ENCODE measurements around the gene CHD6. TPM values are rescaled to one million over a fixed set of nuclear protein-coding genes. Genes with fewer than 3 reads are reported as not detected.

CHD6 gene
- total RNA-seq, 1 experiment from 2014 or later: 46.7 TPM

- Histone ChIP-seq H3K4me1 (ENCODE audit: insufficient read depth, low read length, poor library complexity, severe bottlenecking) (peaks cover 14% of the 10 kb centered on the region), H3K27me3 (replicated peaks; ENCODE audit: insufficient read depth, low read depth, low read length, poor library complexity) (no peaks in the 10 kb centered on the region), H3K27ac (ENCODE audit: low read depth, low read length, poor library complexity, severe bottlenecking) (no peak overlapping the region), H3K36me3 (ENCODE audit: insufficient read depth, low read length, poor library complexity, severe bottlenecking) (peaks cover 52% of the 10 kb centered on the region), H3K4me3 (ENCODE audit: low read depth, low read length, poor library complexity, severe bottlenecking) (no peak overlapping the region), H3K9me3 (ENCODE audit: low read depth, low read length, poor library complexity, severe bottlenecking) (no peaks in the 10 kb centered on the region)
- ChIA-PET CTCF (no interaction called here), POLR2A (ENCODE audit: low non-redundant PET) (no interaction called here)
- intact Hi-C loops (cut with micrococcal nuclease; ENCODE audit: unreplicated experiment): no loop called here
- TF ChIP-seq CTCF (conservative IDR thresholded peaks at IDR 0.05; ENCODE audit: low read depth, low read length) (no peak), EZH2 (IDR thresholded peaks at IDR 0.05; ENCODE audit: borderline replicate concordance, low read depth, low read length, poor library complexity, severe bottlenecking) (no peak)
- no TSS peak for BruUV-seq (replicated peaks)
- DNase-seq (ENCODE audit: low spot score): no peak
These were observed 199.4 kb downstream of the CHD6 start for GRCh38 chr20:41418739-41419293.

DNA sequence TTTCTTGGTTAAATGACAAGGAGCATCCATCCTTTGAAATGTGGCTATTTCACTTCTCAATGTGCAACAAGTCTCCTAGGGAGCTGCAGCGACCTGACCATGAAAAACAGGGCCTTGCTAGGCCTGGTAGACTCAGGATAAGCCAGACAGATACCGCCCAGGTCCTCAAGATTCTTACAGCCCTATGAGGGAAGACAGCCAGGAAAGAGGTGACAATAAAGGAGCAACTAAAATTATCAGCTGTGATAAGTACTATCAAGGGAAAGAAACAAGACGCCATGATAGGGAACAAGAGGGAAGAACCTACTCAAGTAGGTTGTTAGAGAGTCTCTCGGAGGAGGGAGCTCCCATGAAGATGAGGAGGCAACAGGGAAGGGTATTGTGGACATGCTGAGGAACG lies 200.1 kb downstream of the CHD6 start:
- Histone ChIP-seq H3K9me3 (ENCODE audit: low read depth, low read length, poor library complexity, severe bottlenecking) (no peaks in the 10 kb centered on the region), H3K27me3 (replicated peaks; ENCODE audit: insufficient read depth, low read depth, low read length, poor library complexity) (no peaks in the 10 kb centered on the region)

DNA sequence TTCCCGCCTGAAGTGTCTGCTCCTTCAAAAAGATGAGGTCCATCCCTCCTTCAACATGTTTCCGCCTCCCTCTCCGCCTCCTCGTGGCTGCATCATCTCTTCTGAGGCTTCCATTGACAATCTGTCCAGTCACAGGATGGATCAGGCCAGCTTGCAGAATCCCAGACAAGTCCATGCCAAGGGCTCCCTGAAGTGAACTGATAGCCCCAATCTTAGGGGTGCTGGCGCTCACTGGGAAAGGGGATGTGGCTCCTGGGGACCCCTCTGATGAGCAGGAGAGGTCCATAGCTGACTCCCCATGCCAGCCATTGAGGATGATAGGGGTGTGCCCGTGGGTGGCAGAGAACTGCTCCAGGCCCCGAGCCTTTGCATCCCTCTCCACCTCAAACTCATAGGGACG lies 203.0 kb downstream of the CHD6 start:
- ChIA-PET POLR2A (ENCODE audit: low non-redundant PET) (no interaction called here), CTCF (no interaction called here)
- TF ChIP-seq EZH2 (IDR thresholded peaks at IDR 0.05; ENCODE audit: borderline replicate concordance, low read depth, low read length, poor library complexity, severe bottlenecking): no peak
- TF ChIP-seq CTCF (conservative IDR thresholded peaks at IDR 0.05; ENCODE audit: low read depth, low read length): no peak
- Histone ChIP-seq H3K36me3 (ENCODE audit: insufficient read depth, low read length, poor library complexity, severe bottlenecking) (peaks cover 58% of the 10 kb centered on the region), H3K27ac (ENCODE audit: low read depth, low read length, poor library complexity, severe bottlenecking) (no peak overlapping the region), H3K4me1 (ENCODE audit: insufficient read depth, low read length, poor library complexity, severe bottlenecking) (no peaks in the 10 kb centered on the region), H3K9me3 (ENCODE audit: low read depth, low read length, poor library complexity, severe bottlenecking) (no peaks in the 10 kb centered on the region), H3K27me3 (replicated peaks; ENCODE audit: insufficient read depth, low read depth, low read length, poor library complexity) (no peaks in the 10 kb centered on the region), H3K4me3 (ENCODE audit: low read depth, low read length, poor library complexity, severe bottlenecking) (no peak overlapping the region)
- DNase-seq (ENCODE audit: low spot score): no peak
- BruUV-seq (replicated peaks): no TSS peak
- intact Hi-C loops (cut with micrococcal nuclease; ENCODE audit: unreplicated experiment): no loop called here

More for the DNA sequence above, 200.1 kb downstream of the CHD6 start:
- BruUV-seq (replicated peaks): no TSS peak
- no peak overlapping the region for H3K4me3 ChIP-seq (ENCODE audit: low read depth, low read length, poor library complexity, severe bottlenecking)
- no peak for TF ChIP-seq CTCF (conservative IDR thresholded peaks at IDR 0.05; ENCODE audit: low read depth, low read length)
- TF ChIP-seq EZH2 (IDR thresholded peaks at IDR 0.05; ENCODE audit: borderline replicate concordance, low read depth, low read length, poor library complexity, severe bottlenecking): no peak
- H3K27ac ChIP-seq (ENCODE audit: low read depth, low read length, poor library complexity, severe bottlenecking): no peak overlapping the region
- intact Hi-C loops (cut with micrococcal nuclease; ENCODE audit: unreplicated experiment): no loop called here
- ChIA-PET CTCF (no interaction called here), POLR2A (ENCODE audit: low non-redundant PET) (no interaction called here)
- no peak for DNase-seq (ENCODE audit: low spot score)
- H3K4me1 ChIP-seq (ENCODE audit: insufficient read depth, low read length, poor library complexity, severe bottlenecking): peaks cover 6% of the 10 kb centered on the region
- peaks cover 60% of the 10 kb centered on the region for H3K36me3 ChIP-seq (ENCODE audit: insufficient read depth, low read length, poor library complexity, severe bottlenecking)

All from A673 (cell line).